GM19372 (cell line): Measurements from ENCODE around the gene HERC6.
A peak's percentile ranks its signal among the peaks of the same experiment; 100 is the strongest.
"Not testable (repeated sequence)": the region's sequence is repeated elsewhere in the genome, so short reads cannot be mapped to it uniquely, and the experiment has no call there.

Source experiments
- ATAC-seq: cut with Tn5 transposase; IDR thresholded peaks from one replicate; pipeline ENCODE4 v1.9.1; 2021; ENCODE audit warnings: mild to moderate bottlenecking, low read depth, moderate library complexity; ENCODE audit not compliant: unreplicated experiment

Gene HERC6

DNA sequence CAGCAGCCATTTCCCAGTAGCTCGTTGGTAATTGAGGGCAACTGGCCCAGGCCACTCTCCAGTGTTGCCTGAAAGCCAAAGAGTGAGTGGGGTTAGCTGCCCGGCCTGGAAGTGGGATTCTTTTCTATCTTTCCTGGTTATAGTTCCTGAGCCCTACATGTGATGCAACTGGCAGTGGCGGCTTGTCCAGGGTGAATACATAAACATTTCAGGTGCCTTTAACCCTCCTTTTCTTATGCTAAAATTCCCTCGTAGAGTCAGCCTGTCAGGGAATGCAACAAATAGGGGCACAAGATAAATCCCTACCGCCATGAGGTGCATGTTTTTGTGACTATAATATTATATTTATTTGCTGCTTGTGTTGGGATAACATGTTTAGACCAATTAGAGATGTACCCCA lies 64.8 kb downstream of the HERC6 start:
- ATAC-seq: no peak

DNA sequence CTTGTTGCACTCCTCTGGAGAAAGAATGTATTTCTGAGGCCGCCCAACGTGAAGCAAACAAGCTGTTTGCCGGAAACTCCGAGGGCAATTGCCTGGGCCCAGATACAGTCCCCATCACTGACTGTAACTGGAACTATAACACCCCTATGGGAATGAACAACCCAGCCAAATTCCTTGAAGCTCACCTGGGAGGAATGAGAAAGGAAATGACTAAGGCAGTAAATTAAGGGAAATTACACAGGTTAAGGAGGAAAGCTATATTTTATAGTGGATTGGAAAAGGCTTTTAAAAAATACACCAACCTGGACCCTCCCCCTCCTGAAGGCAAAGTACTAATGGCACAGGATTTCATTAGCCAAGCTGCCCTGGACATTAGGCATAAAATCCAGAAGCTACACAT lies 66.6 kb downstream of the HERC6 start:
- ATAC-seq: no peak

DNA sequence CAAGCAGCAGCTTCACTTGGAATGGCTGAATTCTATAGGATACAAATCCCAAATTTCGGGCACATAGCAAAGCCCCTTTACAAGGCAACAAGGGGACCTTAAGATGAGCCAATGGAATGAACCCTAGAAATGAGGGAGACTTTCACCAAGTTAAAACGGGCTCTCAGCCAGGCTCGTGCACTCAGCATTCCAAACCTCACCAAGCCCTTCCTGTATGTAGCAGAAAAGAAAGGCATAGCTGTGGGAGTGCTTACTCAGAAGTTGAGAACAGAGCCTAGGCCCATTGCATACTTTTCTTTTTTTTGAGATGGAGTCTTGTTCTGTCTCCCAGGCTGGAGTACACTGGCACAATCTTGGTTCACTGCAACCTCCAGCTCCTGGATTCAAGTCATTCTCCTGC lies 67.5 kb downstream of the HERC6 start:
- no peak for ATAC-seq

DNA sequence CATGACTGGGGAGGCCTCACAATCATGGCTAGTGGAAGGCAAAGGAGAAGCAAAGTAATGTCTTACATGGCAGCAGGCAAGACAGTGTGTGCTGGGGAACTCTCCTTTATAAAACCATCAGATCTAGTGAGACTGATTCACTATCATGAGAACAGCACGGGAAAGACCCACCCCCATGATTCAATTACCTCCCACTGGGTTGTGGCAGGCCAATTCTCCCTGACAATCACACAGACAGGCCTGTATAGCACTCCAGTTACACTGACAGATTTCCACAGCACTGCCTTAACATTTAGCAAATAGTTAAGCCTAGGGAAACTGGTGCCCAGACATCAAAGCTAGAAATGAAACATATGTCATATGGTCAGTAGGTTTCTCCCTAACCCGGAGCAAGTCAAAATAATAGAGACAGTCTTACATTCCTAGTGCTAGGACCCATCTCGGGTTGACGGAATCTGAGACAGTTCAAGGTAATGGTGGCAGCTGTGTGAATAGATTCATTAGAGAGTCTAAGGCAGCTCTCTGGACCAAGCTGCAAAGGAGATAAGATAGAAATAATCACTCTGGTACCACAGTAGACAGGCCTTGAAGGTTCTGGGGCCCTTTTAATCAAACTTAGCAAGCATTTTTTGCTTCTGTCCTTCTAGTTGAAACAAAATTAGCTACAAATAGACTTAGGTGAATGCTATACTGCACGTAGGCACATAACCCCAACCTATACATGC lies 68.9 kb downstream of the HERC6 start:
- ATAC-seq: no peak

DNA sequence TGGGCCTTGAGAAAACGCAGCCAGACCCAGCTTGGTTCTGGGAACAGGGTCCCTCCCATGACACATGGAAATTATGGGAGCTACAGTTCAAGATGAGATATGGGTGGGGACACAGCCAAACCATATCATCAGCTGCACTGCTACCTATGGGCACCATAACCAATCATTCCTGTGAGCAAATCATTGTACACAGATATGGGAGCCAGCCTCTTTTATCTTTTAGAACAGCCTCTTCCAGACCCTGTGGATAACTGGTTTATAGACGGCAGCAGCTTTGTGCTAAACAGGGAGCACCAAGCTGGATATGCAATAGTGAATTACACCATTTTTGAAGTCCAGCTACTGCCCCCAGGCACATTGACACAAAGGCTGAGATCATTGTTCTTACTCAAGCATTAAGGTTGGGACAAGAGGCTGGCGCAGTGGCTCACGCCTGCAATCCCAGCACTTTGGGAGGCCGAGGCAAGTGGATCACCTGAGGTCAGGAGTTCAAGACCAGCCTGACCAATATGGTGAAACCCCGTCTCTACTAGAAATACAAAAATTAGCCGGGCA lies 69.6 kb downstream of the HERC6 start:
- ATAC-seq: not testable (repeated sequence)

DNA sequence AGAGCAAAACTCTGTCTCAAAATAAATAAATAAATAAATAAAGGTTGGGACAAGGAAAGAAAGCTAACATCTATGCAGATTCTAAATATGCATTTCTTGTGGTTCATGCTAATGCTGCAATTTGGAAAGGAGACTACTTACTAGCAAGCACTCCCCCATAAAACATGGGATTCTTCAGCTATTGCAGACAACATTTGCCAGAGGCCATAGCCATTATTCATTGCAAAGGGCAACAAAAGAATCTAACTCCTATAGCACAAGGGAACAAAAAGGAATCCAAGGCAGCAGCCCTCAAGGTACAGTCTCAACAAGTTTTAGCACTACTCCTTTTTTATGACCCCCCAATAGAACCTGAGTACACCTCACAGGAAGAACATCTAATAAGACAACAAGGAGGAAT lies 70.2 kb downstream of the HERC6 start:
- no peak for ATAC-seq

DNA sequence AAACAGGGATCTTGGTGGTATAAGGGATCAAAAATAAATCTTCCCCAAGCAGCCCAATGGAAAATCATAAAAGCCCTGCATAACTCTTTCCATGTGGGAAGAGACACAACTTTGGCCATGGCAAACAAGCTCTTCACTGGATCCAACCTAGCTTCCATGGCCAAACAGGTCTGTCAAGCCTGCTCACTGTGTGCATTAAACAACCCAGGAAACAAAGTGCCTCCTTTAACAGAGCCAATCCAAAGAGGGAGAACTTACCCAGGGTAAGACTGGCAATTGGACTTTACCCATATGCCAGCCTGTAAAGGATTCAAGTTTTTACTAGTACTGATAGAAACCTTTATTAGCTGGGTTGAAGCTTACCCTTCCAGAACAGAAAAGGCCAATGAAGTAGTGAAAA lies 70.6 kb downstream of the HERC6 start:
- no peak for ATAC-seq

DNA sequence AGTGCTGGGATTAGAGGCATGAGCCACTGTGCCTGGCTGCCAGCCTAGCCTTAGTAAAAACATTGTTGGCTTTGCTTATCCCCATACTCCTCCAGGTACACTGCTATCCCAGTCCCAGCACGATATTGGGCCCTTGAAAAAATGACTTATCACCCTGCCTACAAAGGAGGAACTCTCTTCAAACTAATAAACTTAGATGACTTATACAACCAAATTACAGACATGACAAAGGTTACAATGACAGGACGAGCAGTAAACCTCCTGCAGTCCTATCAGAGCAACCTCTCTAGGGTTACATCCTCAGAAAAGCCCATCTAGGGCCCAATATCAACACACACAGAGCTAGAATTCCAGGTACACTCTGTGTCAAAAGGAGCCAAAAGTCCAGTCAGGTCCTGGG lies 72.6 kb downstream of the HERC6 start:
- no peak for ATAC-seq

DNA sequence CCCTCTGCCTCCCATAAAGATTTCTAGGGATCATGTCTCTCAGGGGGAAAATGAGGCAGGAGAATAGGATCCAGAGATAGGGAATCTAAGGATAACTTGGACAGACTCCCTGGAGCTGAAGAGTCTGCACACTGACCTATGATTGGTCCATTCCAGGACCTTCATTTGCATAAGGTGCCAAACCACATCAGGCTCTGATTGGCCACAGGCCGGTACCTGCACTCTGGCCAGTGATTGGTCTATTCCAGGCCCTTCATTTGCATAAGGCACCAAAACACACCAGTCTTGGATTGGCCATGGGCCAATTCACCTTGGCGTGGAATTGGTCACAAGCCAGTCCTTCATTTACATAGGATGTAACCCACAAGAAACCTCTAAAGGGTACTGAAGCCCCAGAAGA lies 74.3 kb downstream of the HERC6 start:
- ATAC-seq: no peak

DNA sequence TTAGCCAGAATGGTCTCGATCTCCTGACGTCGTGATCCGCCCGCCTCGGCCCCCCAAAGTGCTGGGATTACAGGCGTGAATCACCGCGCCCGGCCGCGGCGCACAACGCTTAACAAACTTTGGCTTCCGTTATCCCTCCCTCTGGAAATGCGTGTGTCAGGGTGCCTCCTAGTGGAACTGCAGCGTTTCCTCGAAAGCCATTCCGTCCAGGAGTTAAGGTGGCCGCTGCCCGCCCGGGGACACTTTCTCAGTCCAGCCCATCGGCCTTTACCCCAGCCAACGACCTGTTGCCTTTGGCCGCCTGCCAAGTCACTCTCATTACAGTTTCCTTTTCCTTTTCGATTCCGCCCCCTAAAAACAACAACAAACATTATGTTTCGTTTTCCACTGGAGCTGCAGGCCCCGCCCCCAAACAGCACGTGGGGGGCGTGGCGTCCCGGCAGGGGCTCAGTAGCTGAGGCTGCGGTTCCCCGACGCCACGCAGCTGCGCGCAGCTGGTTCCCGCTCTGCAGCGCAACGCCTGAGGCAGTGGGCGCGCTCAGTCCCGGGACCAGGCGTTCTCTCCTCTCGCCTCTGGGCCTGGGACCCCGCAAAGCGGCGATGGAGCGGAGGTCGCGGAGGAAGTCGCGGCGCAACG lies 78.1 kb downstream of the HERC6 start, which contains the start of gene HERC5:
HERC5 (plus strand) TSS at position 450 of the 637 bp plus-strand sequence; CDS start at position 601, 151 bp downstream.
- peak; percentile 86 for ATAC-seq

DNA sequence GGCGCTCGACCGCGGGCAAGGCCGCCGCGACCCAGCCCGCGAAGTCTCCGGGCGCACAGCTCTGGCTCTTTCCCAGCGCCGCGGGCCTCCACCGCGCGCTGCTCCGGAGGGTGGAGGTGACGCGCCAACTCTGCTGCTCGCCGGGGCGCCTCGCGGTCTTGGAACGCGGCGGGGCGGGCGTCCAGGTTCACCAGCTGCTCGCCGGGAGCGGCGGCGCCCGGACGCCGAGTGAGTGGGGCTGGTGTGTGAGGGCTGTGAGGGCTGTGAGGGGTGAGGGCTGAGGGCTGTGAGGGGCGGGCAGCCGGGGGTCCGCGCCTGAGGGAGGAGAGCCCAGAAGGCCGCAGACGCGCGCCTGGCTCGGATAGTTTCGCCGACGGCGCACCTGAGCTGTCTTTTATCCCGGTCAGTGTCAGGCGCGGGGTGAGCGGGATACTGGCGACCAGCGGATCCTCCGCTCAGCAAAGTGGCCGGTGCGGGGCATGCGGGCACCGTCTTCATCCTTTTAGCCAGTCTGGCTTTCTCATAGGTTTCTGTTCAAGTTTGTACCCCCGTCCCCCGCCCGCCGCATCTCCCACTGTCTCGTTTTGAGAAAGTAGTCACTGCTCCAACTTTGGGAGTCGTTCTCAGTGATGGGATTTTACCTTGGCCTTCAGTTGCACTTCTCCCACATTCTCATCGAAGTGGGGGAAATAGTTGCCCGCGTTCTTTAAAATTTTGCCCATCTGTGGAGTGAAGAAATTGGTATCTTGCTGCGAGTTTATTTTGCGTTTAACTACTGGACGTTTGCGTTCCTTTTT lies 78.9 kb downstream of the HERC6 start:
- peak; percentile 36 for ATAC-seq

DNA sequence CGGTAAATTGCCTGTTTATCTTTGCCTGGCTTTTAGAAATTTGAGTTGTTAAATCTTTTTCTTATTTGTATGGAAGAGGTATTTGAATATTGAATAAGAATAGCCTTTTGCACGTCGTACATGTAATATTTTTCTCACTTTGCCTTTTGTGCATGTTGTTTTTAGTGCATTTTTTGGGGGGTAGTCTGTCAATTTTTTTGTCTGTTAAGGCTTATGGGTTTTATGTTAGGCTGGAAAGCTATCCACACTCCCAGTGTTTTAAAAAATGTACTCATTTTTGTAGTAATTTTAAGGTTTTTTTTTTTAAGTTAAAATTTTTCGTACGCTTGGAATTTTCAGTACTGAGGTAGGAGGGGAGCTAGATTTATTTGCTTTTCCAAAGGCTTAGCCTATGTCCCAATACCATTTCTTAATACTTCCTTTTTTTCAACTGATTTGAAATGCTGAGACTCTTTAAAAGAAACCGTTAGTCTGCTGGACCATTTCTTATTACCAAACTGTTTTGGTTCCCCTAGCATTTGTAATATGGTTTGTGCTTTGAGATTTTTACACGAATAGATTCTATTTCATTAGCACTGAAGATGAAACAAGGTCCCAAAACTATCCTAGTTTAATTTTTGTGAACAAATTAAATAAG lies 79.6 kb downstream of the HERC6 start:
- no peak for ATAC-seq

DNA sequence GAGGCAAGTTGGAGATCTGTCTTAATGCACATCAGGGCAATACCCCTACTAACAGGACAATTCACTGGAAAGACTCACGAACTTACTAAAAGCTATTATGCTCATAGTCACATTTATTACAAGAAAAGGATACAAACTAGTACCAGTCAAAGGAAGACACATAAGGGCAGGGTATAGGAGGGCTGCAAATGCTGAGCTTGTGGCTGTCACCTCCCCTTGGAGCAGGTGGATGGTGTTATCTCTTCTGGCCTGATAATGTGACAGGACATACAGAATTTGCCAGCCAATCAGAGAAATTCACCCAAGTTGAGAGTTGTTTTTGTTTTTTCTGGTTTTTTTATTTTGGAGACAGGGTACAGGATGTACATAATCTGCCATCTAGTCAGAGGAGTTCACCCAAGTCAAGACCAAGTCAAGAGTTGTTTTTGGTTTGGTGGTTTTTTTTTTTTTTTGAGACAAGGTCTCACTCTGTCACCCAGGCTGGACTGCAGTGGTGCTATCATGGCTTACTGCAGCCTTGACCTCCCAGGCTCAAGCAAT lies 87.1 kb downstream of the HERC6 start:
- ATAC-seq: no peak

DNA sequence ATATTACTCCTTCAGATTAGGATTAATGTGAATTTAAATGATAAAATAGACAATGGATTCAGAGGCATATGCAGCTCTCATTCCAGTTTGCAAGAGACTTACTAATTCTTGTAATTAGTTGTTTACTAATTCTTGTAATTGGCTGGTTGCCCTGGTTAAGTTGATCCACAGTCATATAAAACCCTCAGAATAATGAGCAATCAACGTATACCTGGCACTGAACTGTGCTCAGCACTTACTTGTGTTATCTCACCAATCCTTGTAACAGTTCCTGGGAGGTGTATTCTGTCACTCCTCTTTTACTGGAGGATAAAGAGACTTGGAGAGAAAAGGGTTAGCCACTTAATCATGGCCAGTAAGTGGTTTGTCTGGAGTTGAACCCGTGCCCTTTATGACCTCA lies 88.7 kb downstream of the HERC6 start:
- ATAC-seq: no peak

DNA sequence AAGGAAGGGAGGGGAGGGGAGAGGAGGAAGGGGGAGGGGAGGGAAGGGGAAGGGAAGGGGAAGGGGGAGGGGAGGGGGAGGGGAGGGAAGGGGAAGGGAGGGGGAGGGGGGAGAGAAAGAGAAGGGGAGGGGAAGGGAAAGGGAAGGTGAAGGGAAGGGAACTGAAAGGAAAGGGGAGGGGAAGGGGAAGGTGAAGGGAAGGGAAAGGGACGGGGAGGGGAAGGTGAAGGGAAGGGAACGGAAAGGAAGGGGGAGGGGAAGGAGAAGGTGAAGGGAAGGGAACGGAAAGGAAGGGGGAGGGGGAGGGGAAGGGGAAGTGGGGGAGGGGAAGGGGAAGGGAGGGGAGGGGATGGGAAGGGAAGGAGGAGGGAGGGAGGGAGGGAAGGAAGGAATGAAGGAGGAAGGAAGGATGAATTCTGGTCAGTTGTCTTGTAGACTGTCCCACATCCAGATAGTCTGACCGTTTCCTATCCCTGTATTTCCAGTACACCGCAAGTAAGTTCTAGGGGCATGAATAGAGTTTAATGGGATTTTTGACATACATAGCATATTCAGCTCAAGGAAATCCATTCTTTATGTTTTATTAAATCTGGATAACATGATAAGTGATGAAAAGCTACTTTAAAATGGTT lies 98.7 kb downstream of the HERC6 start:
- no peak for ATAC-seq

DNA sequence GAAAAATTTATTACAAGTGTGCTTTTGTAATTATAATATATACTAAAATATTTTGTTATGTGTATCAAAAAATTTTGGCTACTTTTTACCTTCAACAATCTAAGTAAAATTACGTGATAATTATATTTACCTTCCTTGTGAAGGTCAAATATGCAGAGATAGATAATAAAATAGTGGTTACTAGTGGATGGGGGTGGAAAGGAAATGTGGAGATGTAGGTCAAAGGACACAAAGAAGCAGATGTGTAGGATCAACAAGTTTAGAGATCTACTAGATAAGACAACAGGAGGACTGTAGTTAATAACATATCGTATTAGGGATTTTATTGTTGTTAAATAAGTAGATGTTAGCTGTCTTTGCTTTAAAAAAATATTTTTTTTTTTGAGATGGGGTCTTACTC lies 99.6 kb downstream of the HERC6 start:
- ATAC-seq: no peak

DNA sequence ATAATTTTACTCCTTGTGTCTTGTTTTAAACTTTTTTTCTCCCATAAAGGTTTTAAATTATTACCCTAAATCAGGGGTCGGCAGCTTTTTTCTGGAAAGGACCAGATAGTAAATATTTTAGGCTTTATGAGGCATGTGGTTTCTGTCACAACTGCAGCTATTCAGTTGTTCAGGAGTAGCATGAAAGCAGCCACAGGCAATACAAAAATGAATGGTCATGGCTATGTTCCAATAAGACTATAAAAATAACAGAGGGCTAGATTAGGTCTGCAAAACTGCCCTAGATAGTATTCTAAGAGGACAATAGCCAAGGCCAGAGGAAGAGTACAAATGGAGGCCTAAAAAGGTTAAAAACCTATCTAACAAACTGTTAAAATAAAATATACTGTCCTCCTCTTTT lies 102.9 kb downstream of the HERC6 start:
- no peak for ATAC-seq

DNA sequence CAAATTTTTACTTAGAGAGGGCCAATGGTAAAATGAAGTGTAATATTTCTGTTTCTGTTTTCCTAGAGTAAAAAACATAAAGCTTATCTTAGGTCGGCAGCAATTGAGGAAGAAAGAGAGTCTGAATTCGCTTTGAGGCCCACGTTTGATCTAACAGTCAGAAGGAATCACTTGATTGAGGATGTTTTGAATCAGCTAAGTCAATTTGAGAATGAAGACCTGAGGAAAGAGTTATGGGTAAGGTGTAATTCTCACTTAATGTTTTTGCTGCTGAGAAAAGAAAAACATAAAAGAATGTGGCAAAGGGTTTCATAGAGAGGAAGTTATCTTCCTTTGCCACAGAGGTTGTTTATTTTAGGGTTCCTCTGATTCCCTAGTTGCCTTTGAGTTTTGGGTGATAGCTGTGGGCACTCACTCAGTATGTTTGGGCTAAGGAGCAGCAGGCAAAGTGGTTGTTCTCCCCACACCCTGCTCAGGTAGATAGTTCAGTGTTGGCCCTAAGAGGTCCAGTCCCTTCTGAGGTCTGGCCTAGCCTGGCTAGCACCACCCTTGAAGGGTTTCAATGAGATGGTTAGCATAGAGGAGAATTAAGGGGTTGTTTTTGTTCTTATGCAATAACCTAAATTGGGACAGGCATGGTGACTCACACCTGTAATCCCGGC lies 110.6 kb downstream of the HERC6 start:
- ATAC-seq: no peak
